DMS 273 treated with DMSO at 0.1 percent for 48 hours (cell line): ENCODE data around the gene SERBP1.

Source experiments
- DNase-seq: peaks from one replicate; lab custom pipeline; 2025; lab: John Stamatoyannopoulos, UW

SERBP1 gene

GRCh38 chr1:67359592-67359991 lies 70.6 kb downstream of the SERBP1 start:
- no peak for DNase-seq
